SK-N-SH (cell line): ENCODE measurements around the gene ZDBF2. TPM values are rescaled to one million over a fixed set of nuclear protein-coding genes. Genes with fewer than 3 reads are reported as not detected.
"Not testable (repeated sequence)": the region's sequence is repeated elsewhere in the genome, so short reads cannot be mapped to it uniquely, and the experiment has no call there.

Source experiments
- CTCF ChIA-PET: fragments of 300-600, 350-600 bp; formaldehyde crosslinking; extraction: SDS; loops from one replicate; lab custom pipeline; 2021; lab: Yijun Ruan, JAX
- POLR2A ChIA-PET: fragments of 350-600 bp; sonication (Branson Sonifier 250); formaldehyde crosslinking; extraction: SDS; loops from one replicate; lab custom pipeline; 2020; ENCODE audit warnings: antibody characterized with exemption, inconsistent platforms; lab: Yijun Ruan, JAX
- DNase-seq: peaks from one replicate; pipeline ENCODE4 v3.0.0; 2012
- H2AFZ ChIP-seq: fragments of 200-600 bp; sonication (generic); 2 replicates; pipeline ENCODE4 v1.8.1; 2016; ENCODE audit warnings: antibody characterized with exemption, mild to moderate bottlenecking, low read depth
- H3F3A ChIP-seq: fragments of 200-600 bp; sonication (generic); replicated peaks from 2 replicates; pipeline ENCODE3; 2016; ENCODE audit warnings: antibody characterized with exemption, mild to moderate bottlenecking; ENCODE audit not compliant: insufficient read depth
- H3K27ac ChIP-seq, 2 experiments: fragments of 200-500 bp in 1 of 2; fragments of 200-600 bp in 1 of 2; sonication (Bioruptor generic) in 1 of 2; sonication (generic), shearing (Covaris generic) in 1 of 2; 2 replicates each; pipeline versions ENCODE4 v1.5.1 to v1.6.1; 2014 to 2016; ENCODE audit warnings: low read depth in 2 of 2, inconsistent platforms in 1 of 2, low read length in 1 of 2, mild to moderate bottlenecking in 1 of 2, mixed read lengths in 1 of 2
- H3K27me3 ChIP-seq: fragments of 200-600 bp; sonication (generic), shearing (Covaris generic); 2 replicates; pipeline ENCODE4 v1.6.1; 2016; ENCODE audit warnings: mixed run types; ENCODE audit not compliant: insufficient read depth
- H3K36me3 ChIP-seq, 2 experiments: fragments of 200-500 bp in 1 of 2; fragments of 200-600 bp in 1 of 2; sonication (Bioruptor generic) in 1 of 2; sonication (generic) in 1 of 2; replicated peaks in 1 of 2; 2 replicates each; pipeline versions ENCODE3 to v1.5.1; 2014 to 2016; ENCODE audit warnings: low read length in 1 of 2, mild to moderate bottlenecking in 1 of 2; ENCODE audit not compliant: insufficient read depth in 2 of 2, control insufficient read depth in 1 of 2
- H3K4me1 ChIP-seq, 2 experiments: fragments of 200-500 bp in 1 of 2; fragments of 200-600 bp in 1 of 2; sonication (Bioruptor generic) in 1 of 2; sonication (generic), shearing (Covaris generic) in 1 of 2; 2 replicates each; pipeline versions ENCODE4 v1.5.1 to v1.6.1; 2014 to 2016; ENCODE audit warnings: low read depth in 1 of 2, low read length in 1 of 2, mixed run types in 1 of 2; ENCODE audit not compliant: insufficient read depth in 2 of 2, control insufficient read depth in 1 of 2
- H3K4me2 ChIP-seq: fragments of 200-600 bp; sonication (generic), shearing (Covaris generic); 2 replicates; pipeline ENCODE4 v1.6.1; 2017; ENCODE audit warnings: mixed run types
- H3K4me3 ChIP-seq, 2 experiments: fragments of 200-500 bp in 1 of 2; fragments of 200-600 bp in 1 of 2; sonication (Bioruptor generic) in 1 of 2; sonication (generic), shearing (Covaris generic) in 1 of 2; 2 replicates each; pipeline versions ENCODE4 v1.5.1 to v1.8.1; 2014 to 2016; ENCODE audit warnings: low read depth in 2 of 2, inconsistent platforms in 1 of 2, low read length in 1 of 2, mild to moderate bottlenecking in 1 of 2, mixed read lengths in 1 of 2, moderate library complexity in 1 of 2
- H3K79me2 ChIP-seq: fragments of 200-600 bp; sonication (generic); 2 replicates; pipeline ENCODE4 v1.8.1; 2017; ENCODE audit warnings: mild to moderate bottlenecking; ENCODE audit not compliant: insufficient read depth
- H3K9ac ChIP-seq: fragments of 200-600 bp; sonication (generic); 2 replicates; pipeline ENCODE4 v1.6.1; 2017; ENCODE audit warnings: mixed run types
- H3K9me2 ChIP-seq: fragments of 200-600 bp; sonication (generic); 2 replicates; pipeline ENCODE4 v1.6.1; 2017; ENCODE audit warnings: mixed run types
- H3K9me3 ChIP-seq: fragments of 200-600 bp; sonication (generic); 2 replicates; pipeline ENCODE4 v1.6.1; 2017; ENCODE audit warnings: mixed run types, mild to moderate bottlenecking, moderate library complexity
- H4K20me1 ChIP-seq: fragments of 200-600 bp; sonication (generic); 2 replicates; pipeline ENCODE4 v1.6.1; 2017; ENCODE audit warnings: mild to moderate bottlenecking, mixed run types; ENCODE audit not compliant: insufficient read depth
- EP300 ChIP-seq, 2 experiments: IDR thresholded peaks; 2 replicates each; pipeline versions ENCODE4 v1.4.0 to v1.6.1; 2012; ENCODE audit warnings: borderline replicate concordance in 1 of 2, low read depth in 1 of 2, low read length in 1 of 2
- GABPA ChIP-seq: IDR thresholded peaks from 2 replicates; pipeline ENCODE4 v1.4.0; 2012; ENCODE audit warnings: low read depth, mild to moderate bottlenecking
- IRF3 ChIP-seq: fragments of 150-350 bp; IDR thresholded peaks from 2 replicates; pipeline ENCODE4 v1.6.1; 2016; ENCODE audit warnings: mild to moderate bottlenecking, low read depth, low read length
- MAX ChIP-seq: IDR thresholded peaks from 2 replicates; pipeline ENCODE4 v1.4.0; 2012; ENCODE audit warnings: low read depth
- MXI1 ChIP-seq: IDR thresholded peaks from 2 replicates; pipeline ENCODE4 v1.6.1; 2012; ENCODE audit warnings: mild to moderate bottlenecking, low read depth, low read length, improper control_type of control experiment
- NRF1 ChIP-seq: IDR thresholded peaks from 2 replicates; pipeline ENCODE4 v1.6.1; 2012; ENCODE audit warnings: low read depth, mild to moderate bottlenecking, low read length
- RAD21 ChIP-seq: IDR thresholded peaks from 2 replicates; pipeline ENCODE4 v1.6.1; 2012; ENCODE audit warnings: mild to moderate bottlenecking, low read length
- RCOR1 ChIP-seq: fragments of 150-350 bp; IDR thresholded peaks from 2 replicates; pipeline ENCODE4 v1.6.1; 2017; ENCODE audit warnings: antibody characterized with exemption, low read length
- RFX5 ChIP-seq: IDR thresholded peaks from 2 replicates; pipeline ENCODE4 v1.6.1; 2012; ENCODE audit warnings: mild to moderate bottlenecking, improper control_type of control experiment, low read length
- RXRA ChIP-seq: IDR thresholded peaks from 2 replicates; pipeline ENCODE4 v1.4.0; 2012; ENCODE audit warnings: low read depth, mild to moderate bottlenecking, borderline replicate concordance
- YY1 ChIP-seq: IDR thresholded peaks from 2 replicates; pipeline ENCODE4 v1.4.0; 2012; ENCODE audit warnings: low read depth, mild to moderate bottlenecking
- WGBS: methylation state at CpG from one replicate; pipeline ENCODE4 v1.1.6; 2017; ENCODE audit warnings: low lambda C conversion rate; 5-methylcytosine and 5-hydroxymethylcytosine counted together
- polyA plus RNA-seq, 3 experiments: library from polyadenylated mRNA; depleted of rRNA; stranded (reverse); fragments of >200 nt; gene quantifications; 2 replicates each; pipeline ENCODE4 v1.2.3, GENCODE V29; 2012

ZDBF2 gene
- polyA plus RNA-seq, 1 of the 3 experiments (the other 2 are of a cell fraction), result 1.4 TPM

- H3K79me2 ChIP-seq, result no peaks in the 10 kb centered on the region
- H3K4me1 ChIP-seq, result no peaks in the 10 kb centered on the region; a peak in 1 of 4 replicates
- no peaks in the 10 kb centered on the region for H3K9me3 ChIP-seq
- no peak for TF ChIP-seq RXRA
- no peak for TF ChIP-seq RAD21
- TF ChIP-seq MXI1, result no peak
- no peak for TF ChIP-seq NRF1
- TF ChIP-seq MAX, result no peak
- H4K20me1 ChIP-seq, result no peaks in the 10 kb centered on the region
- ChIA-PET POLR2A (no interaction called here), CTCF (interaction anchor here (1.1 kb wide), 1 partner anchor 92 kb away, joined by 3 read pairs; no protein-coding TSS in a partner anchor)
- no peaks in the 10 kb centered on the region for H3F3A ChIP-seq
- DNase-seq, result no peak
- peaks cover 18% of the 10 kb centered on the region; the same call in 1 of the 2 replicates for H3K27me3 ChIP-seq
- no peak overlapping the region for H2AFZ ChIP-seq
- H3K4me2 ChIP-seq, result no peak overlapping the region
- H3K27ac ChIP-seq, result no peak overlapping the region
- H3K36me3 ChIP-seq, result no peaks in the 10 kb centered on the region
- WGBS, result 58% methylated on average over 6 of the region's 7 CpGs
- H3K9ac ChIP-seq, result no peak overlapping the region
- no peaks in the 10 kb centered on the region for H3K9me2 ChIP-seq
- H3K4me3 ChIP-seq, result no peak overlapping the region
These were observed 17.7 kb upstream of the ZDBF2 start for GRCh38 chr2:206256706-206257205.

GRCh38 chr2:206257350-206257749 is 17.1 kb upstream of the ZDBF2 start:
- no peak overlapping the region for H3K27ac ChIP-seq
- no peaks in the 10 kb centered on the region for H3K36me3 ChIP-seq
- H3K27me3 ChIP-seq, result peaks cover 18% of the 10 kb centered on the region; the same call in 1 of the 2 replicates
- WGBS, result 49% methylated on average over 13 of the region's 14 CpGs
- CTCF ChIA-PET, result interaction anchor here (1.1 kb wide), 1 partner anchor 93 kb away, joined by 3 read pairs; no protein-coding TSS in a partner anchor
- H2AFZ ChIP-seq, result no peak overlapping the region
- no peaks in the 10 kb centered on the region for H3K9me2 ChIP-seq
- H3K4me1 ChIP-seq, result no peaks in the 10 kb centered on the region; a peak in 1 of 4 replicates
- H3F3A ChIP-seq, result no peaks in the 10 kb centered on the region
- H3K79me2 ChIP-seq, result no peaks in the 10 kb centered on the region
- no peaks in the 10 kb centered on the region for H4K20me1 ChIP-seq
- no peak overlapping the region for H3K9ac ChIP-seq
- DNase-seq, result no peak
- POLR2A ChIA-PET, result no interaction called here
- TF ChIP-seq IRF3 (no peak), GABPA (no peak), RCOR1 (no peak)
- H3K9me3 ChIP-seq, result no peaks in the 10 kb centered on the region
- H3K4me3 ChIP-seq, result no peak overlapping the region
- H3K4me2 ChIP-seq, result no peak overlapping the region

GRCh38 chr2:206257861-206258260 is 16.6 kb upstream of the ZDBF2 start:
- H3K9me2 ChIP-seq, result no peaks in the 10 kb centered on the region
- WGBS, result 51% methylated on average over 7 of the region's 7 CpGs
- no peak overlapping the region for H3K4me3 ChIP-seq
- no peaks in the 10 kb centered on the region for H3F3A ChIP-seq
- no peaks in the 10 kb centered on the region; a peak in 1 of 4 replicates for H3K4me1 ChIP-seq
- H3K27ac ChIP-seq, result no peak overlapping the region
- peaks cover 21% of the 10 kb centered on the region; the same call in 1 of the 2 replicates for H3K27me3 ChIP-seq
- H2AFZ ChIP-seq, result no peak overlapping the region
- DNase-seq, result no peak
- H3K9me3 ChIP-seq, result no peaks in the 10 kb centered on the region
- H3K4me2 ChIP-seq, result no peak overlapping the region
- H4K20me1 ChIP-seq, result no peaks in the 10 kb centered on the region
- CTCF ChIA-PET, result interaction anchor here (1.1 kb wide), 1 partner anchor 93 kb away, joined by 3 read pairs; no protein-coding TSS in a partner anchor
- TF ChIP-seq EP300 (IDR thresholded peaks at IDR 0.05; ENCODE audit: borderline replicate concordance in 1 of 2, low read depth in 1 of 2, low read length in 1 of 2) (no peak), NRF1 (no peak), RXRA (no peak), RCOR1 (no peak), RFX5 (no peak), YY1 (no peak)
- TF ChIP-seq, all 33 proteins: peak for 0
- Histone ChIP-seq H3K9ac (no peak overlapping the region), H3K79me2 (no peaks in the 10 kb centered on the region), H3K36me3 (no peaks in the 10 kb centered on the region)
- POLR2A ChIA-PET, result no interaction called here

GRCh38 chr2:206258615-206259014 is 15.8 kb upstream of the ZDBF2 start:
- H2AFZ ChIP-seq, H3K9me2 ChIP-seq, H3K36me3 ChIP-seq, H3K9me3 ChIP-seq, H3K79me2 ChIP-seq, H3K4me1 ChIP-seq, H3K9ac ChIP-seq, DNase-seq, H3K4me3 ChIP-seq, H3K4me2 ChIP-seq, H4K20me1 ChIP-seq, POLR2A ChIA-PET, H3K27ac ChIP-seq, CTCF ChIA-PET, H3F3A ChIP-seq: not testable (repeated sequence)
- WGBS, result 52% methylated on average over 8 of the region's 8 CpGs
- H3K27me3 ChIP-seq, result peaks cover 29% of the 10 kb centered on the region
